ENCODE measurements around the gene BCAP31.
A peak's percentile ranks its signal among the peaks of the same experiment; 100 is the strongest.
"Not testable (repeated sequence)": the region's sequence is repeated elsewhere in the genome, so short reads cannot be mapped to it uniquely, and the experiment has no call there.

The BCAP31 gene

GRCh38 chrX:153708415-153708814 lies 15.8 kb downstream of the BCAP31 start:
- peak; percentile 94 for DNase-seq (ENCODE audit: low spot score)

- no peak for DNase-seq (ENCODE audit: low spot score)
These were observed 16.8 kb downstream of the BCAP31 start for GRCh38 chrX:153707406-153707805.

- no peak for DNase-seq (ENCODE audit: low spot score)
These were observed 17.4 kb downstream of the BCAP31 start for GRCh38 chrX:153706799-153707198.

GRCh38 chrX:153705403-153706060 lies 18.7 kb downstream of the BCAP31 start:
- DNase-seq (ENCODE audit: low spot score): peak; percentile 49

GRCh38 chrX:153704631-153705402 lies 19.4 kb downstream of the BCAP31 start:
- DNase-seq (ENCODE audit: low spot score): peak; percentile 61

GRCh38 chrX:153704021-153704526 lies 20.1 kb downstream of the BCAP31 start:
- DNase-seq (ENCODE audit: low spot score): no peak

- peak; percentile 85 for DNase-seq (ENCODE audit: low spot score)
These were observed 21.2 kb downstream of the BCAP31 start for GRCh38 chrX:153703036-153703370.

- DNase-seq (ENCODE audit: low spot score): no peak
These were observed 21.7 kb downstream of the BCAP31 start for GRCh38 chrX:153702336-153703035.

GRCh38 chrX:153701706-153702105 lies 22.5 kb downstream of the BCAP31 start:
- no peak for DNase-seq (ENCODE audit: low spot score)

- DNase-seq (ENCODE audit: low spot score): no peak
These were observed 23.2 kb downstream of the BCAP31 start for GRCh38 chrX:153700967-153701366.

- DNase-seq (ENCODE audit: low spot score): no peak
These were observed 23.7 kb downstream of the BCAP31 start for GRCh38 chrX:153700376-153700945.

GRCh38 chrX:153699784-153700371 lies 24.3 kb downstream of the BCAP31 start:
- DNase-seq (ENCODE audit: low spot score): not testable (repeated sequence)

- DNase-seq (ENCODE audit: low spot score): not testable (repeated sequence)
These were observed 24.9 kb downstream of the BCAP31 start for GRCh38 chrX:153699210-153699783.

GRCh38 chrX:153697924-153698865 lies 26.0 kb downstream of the BCAP31 start:
- no peak for DNase-seq (ENCODE audit: low spot score)

GRCh38 chrX:153696986-153697722 lies 27.0 kb downstream of the BCAP31 start:
- not testable (repeated sequence) for DNase-seq (ENCODE audit: low spot score)

GRCh38 chrX:153696538-153696937 lies 27.6 kb downstream of the BCAP31 start:
- not testable (repeated sequence) for DNase-seq (ENCODE audit: low spot score)

- no peak for DNase-seq (ENCODE audit: low spot score)
These were observed 28.1 kb downstream of the BCAP31 start for GRCh38 chrX:153696100-153696499.

- no peak for DNase-seq (ENCODE audit: low spot score)
These were observed 29.4 kb downstream of the BCAP31 start for GRCh38 chrX:153694687-153695270.

GRCh38 chrX:153694256-153694655 lies 29.9 kb downstream of the BCAP31 start:
- not testable (repeated sequence) for DNase-seq (ENCODE audit: low spot score)

Measured in kidney tubule cell (primary cell).